ENCODE measurements around the gene ANGEL2.

DNA sequence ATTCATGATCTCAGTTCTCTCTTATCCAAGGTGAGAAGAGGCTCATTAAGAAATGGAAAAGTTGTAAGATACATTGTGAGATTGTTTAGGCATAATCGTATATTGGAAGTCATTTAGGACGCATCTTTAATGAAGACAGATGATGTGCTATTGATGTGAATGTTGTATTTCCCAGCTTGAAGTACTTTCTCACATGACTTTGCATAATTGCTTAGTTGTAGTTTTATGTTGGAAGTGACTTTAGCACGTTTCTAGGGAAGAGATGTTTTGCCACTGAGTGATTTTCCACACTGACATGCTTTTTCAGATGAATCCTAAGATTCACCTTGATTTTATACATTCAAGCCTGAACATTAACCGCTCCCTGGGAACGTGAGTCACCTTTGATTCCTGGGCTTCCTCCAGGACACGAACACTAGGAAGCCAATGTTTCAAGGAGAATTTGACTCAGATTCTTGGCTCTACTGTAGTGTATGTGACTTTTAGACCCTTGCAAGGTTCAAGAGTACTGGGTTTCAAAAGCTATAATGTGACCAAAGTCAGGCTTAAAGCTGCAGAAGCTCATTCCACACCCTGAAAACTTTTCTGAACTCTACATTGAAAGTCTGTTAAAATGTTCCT is 27.9 kb downstream of the ANGEL2 start:
- TF ChIP-seq SP1 (IDR thresholded peaks at IDR 0.05; ENCODE audit: low read depth) = no peak
- TF ChIP-seq ELF1 (IDR thresholded peaks at IDR 0.05; ENCODE audit: borderline replicate concordance, low read depth) = no peak
- TF ChIP-seq, protein P1, sequence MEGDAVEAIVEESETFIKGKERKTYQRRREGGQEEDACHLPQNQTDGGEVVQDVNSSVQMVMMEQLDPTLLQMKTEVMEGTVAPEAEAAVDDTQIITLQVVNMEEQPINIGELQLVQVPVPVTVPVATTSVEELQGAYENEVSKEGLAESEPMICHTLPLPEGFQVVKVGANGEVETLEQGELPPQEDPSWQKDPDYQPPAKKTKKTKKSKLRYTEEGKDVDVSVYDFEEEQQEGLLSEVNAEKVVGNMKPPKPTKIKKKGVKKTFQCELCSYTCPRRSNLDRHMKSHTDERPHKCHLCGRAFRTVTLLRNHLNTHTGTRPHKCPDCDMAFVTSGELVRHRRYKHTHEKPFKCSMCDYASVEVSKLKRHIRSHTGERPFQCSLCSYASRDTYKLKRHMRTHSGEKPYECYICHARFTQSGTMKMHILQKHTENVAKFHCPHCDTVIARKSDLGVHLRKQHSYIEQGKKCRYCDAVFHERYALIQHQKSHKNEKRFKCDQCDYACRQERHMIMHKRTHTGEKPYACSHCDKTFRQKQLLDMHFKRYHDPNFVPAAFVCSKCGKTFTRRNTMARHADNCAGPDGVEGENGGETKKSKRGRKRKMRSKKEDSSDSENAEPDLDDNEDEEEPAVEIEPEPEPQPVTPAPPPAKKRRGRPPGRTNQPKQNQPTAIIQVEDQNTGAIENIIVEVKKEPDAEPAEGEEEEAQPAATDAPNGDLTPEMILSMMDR (IDR thresholded peaks at IDR 0.05 in 2 of 3, conservative IDR thresholded peaks at IDR 0.05 in 1 of 3; ENCODE audit: borderline replicate concordance in 1 of 3, insufficient read depth in 1 of 3, low read depth in 2 of 3, low read length in 2 of 3) = no peak
- TF ChIP-seq ZBTB33 (IDR thresholded peaks at IDR 0.05; ENCODE audit: extremely low read depth, insufficient replicate concordance, low read length) = no peak
- TF ChIP-seq POLR2AphosphoS5 (IDR thresholded peaks at IDR 0.05; ENCODE audit: low read depth, low read length) = no peak
- TF ChIP-seq ZNF274 (IDR thresholded peaks at IDR 0.05; ENCODE audit: low read depth, low read length) = no peak
- TF ChIP-seq MAX (IDR thresholded peaks at IDR 0.05) = no peak

Measured in HCT116 (cell line).